Tibial nerve (tissue), 4 donors: Measurements from ENCODE around the gene TFE3. TPM values are rescaled to one million over a fixed set of nuclear protein-coding genes. Genes with fewer than 3 reads are reported as not detected.

Experiments
- DNase-seq, 2 donors: peaks; one replicate each; pipeline ENCODE4 v3.0.0-alpha.2; 2019; ENCODE audit warnings: low spot score in 2 of 2
- H3K27ac ChIP-seq, 4 donors: fragments of 200-600 bp; sonication (generic) in 3 of 4; one replicate each; pipeline ENCODE4 v1.5.1; 2017 to 2019; ENCODE audit warnings: mild to moderate bottlenecking in 1 of 4
- H3K27me3 ChIP-seq, 2 donors: fragments of 200-600 bp; sonication (generic) in 1 of 2; one replicate each; pipeline versions ENCODE4 v1.5.1 to v1.6.0; 2017 to 2019
- H3K36me3 ChIP-seq, 3 donors: fragments of 200-600 bp; sonication (generic); one replicate each; pipeline ENCODE4 v1.5.1; 2018 to 2019
- H3K4me1 ChIP-seq, 4 donors: fragments of 200-600 bp; sonication (generic) in 3 of 4; one replicate each; pipeline ENCODE4 v1.5.1; 2017 to 2019
- H3K4me3 ChIP-seq, 4 donors: fragments of 200-600 bp; sonication (generic) in 3 of 4; one replicate each; pipeline ENCODE4 v1.5.1; 2017 to 2019; ENCODE audit warnings: mild to moderate bottlenecking in 1 of 4, moderate library complexity in 1 of 4
- H3K9me3 ChIP-seq, 4 donors: fragments of 200-600 bp; sonication (generic) in 3 of 4; one replicate each; pipeline ENCODE4 v1.5.1; 2017 to 2019
- EP300 ChIP-seq, 2 donors: sonication (generic); formaldehyde crosslinking; IDR thresholded peaks; one replicate each; pipeline ENCODE4 v1.6.1; 2017; ENCODE audit warnings: antibody characterized with exemption in 2 of 2, mild to moderate bottlenecking in 1 of 2
- POLR2A ChIP-seq, 2 donors: fragments of 450-650 bp; IDR thresholded peaks; one replicate each; pipeline ENCODE4 v1.6.1; 2017; ENCODE audit warnings: antibody characterized with exemption in 2 of 2, mild to moderate bottlenecking in 2 of 2, moderate library complexity in 2 of 2
- WGBS, 2 donors: methylation state at CpG; one replicate each; pipeline ENCODE4 v1.1.5; 2018; 5-methylcytosine and 5-hydroxymethylcytosine counted together
- total RNA-seq, 4 donors: library from RNA; depleted of rRNA; stranded (reverse); fragments of >200 nt; gene quantifications; one replicate each; pipeline ENCODE4 v1.1.0, GENCODE V29; 2016
- TF ChIP-seq, protein P1 (sequence below), 5 experiments: fragments of 200-600 bp in 3 of 5; fragments of 450-650 bp in 2 of 5; sonication (generic) in 3 of 5; IDR thresholded peaks; one replicate each; pipeline ENCODE4 v1.5.1; 2016 to 2019; ENCODE audit warnings: antibody characterized with exemption in 5 of 5, mild to moderate bottlenecking in 3 of 5, moderate library complexity in 2 of 5

The TFE3 gene
- total RNA-seq, 4 donors from 2014 or later: 98.6 to 124 (median 117) TPM

DNA sequence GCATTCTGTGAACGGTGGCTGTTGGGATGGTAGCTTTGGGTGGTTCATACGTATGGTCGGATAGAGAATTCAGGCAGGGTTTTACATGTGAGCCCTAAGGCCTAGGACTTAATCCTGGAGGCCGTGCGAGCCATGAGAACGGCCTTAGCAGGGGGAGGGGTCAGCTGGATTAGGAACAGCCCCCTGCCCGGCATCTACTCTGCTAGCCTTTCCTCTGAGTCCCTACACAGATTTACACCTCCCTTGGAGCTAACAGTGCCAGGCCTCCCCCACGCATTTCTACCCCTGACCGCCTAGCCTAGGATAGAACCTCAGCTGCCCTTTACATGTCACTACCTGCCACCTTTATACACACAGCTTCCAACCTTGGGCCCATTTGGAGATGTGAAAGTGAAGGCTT is 23.5 kb upstream of the TFE3 start:
- 86 to 87% methylated on average over 8 of the region's 9 CpGs for WGBS, 2 donors

DNA sequence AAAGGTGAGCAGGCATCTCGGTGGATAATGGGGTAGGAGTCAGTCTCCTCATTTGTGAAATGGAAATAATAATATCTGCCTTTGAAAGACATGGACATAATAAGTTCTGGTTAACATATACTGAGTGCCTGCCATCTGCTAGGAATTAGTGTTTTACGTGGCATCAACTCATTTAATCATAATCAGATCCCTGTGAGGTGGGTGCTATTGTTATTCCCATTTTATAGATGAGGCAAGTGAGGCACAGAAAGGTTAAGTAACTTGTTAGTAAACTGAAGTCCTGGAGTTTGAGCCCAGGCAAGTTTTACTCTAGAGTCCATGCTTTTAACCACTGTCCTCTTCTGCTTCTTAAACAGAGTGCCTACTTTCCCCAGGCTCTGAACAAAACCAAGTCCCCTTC is 23.1 kb upstream of the TFE3 start:
- Histone ChIP-seq H3K9me3 (no peaks in the 10 kb centered on the region), H3K36me3 (peaks cover 0 to 35% (median 0%) of the 10 kb centered on the region in 3 donors), H3K27me3 (no peaks in the 10 kb centered on the region), H3K27ac (no peak overlapping the region), H3K4me3 (no peak overlapping the region), H3K4me1 (no peaks in the 10 kb centered on the region)
- WGBS, 2 donors: 72 to 83% methylated on average over 2 of the region's 2 CpGs
- TF ChIP-seq POLR2A (IDR thresholded peaks at IDR 0.05): no peak
- TF ChIP-seq, protein P1, sequence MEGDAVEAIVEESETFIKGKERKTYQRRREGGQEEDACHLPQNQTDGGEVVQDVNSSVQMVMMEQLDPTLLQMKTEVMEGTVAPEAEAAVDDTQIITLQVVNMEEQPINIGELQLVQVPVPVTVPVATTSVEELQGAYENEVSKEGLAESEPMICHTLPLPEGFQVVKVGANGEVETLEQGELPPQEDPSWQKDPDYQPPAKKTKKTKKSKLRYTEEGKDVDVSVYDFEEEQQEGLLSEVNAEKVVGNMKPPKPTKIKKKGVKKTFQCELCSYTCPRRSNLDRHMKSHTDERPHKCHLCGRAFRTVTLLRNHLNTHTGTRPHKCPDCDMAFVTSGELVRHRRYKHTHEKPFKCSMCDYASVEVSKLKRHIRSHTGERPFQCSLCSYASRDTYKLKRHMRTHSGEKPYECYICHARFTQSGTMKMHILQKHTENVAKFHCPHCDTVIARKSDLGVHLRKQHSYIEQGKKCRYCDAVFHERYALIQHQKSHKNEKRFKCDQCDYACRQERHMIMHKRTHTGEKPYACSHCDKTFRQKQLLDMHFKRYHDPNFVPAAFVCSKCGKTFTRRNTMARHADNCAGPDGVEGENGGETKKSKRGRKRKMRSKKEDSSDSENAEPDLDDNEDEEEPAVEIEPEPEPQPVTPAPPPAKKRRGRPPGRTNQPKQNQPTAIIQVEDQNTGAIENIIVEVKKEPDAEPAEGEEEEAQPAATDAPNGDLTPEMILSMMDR (IDR thresholded peaks at IDR 0.05): no peak
- TF ChIP-seq EP300 (IDR thresholded peaks at IDR 0.05): no peak
- no peak for DNase-seq

More for the DNA sequence above, 23.5 kb upstream of the TFE3 start:
- DNase-seq: no peak
- H3K4me1 ChIP-seq: no peaks in the 10 kb centered on the region
- no peaks in the 10 kb centered on the region for H3K27me3 ChIP-seq
- no peaks in the 10 kb centered on the region for H3K9me3 ChIP-seq
- peaks cover 0 to 35% (median 0%) of the 10 kb centered on the region in 3 donors for H3K36me3 ChIP-seq
- TF ChIP-seq POLR2A (IDR thresholded peaks at IDR 0.05) (no peak), EP300 (IDR thresholded peaks at IDR 0.05) (no peak)
- TF ChIP-seq, protein P1 (IDR thresholded peaks at IDR 0.05): no peak
- H3K4me3 ChIP-seq: no peak overlapping the region
- no peak overlapping the region for H3K27ac ChIP-seq

- WGBS, 2 donors: 84 to 90% methylated on average over 6 to 8 of the region's 8 CpGs
- peaks cover 0 to 35% (median 0%) of the 10 kb centered on the region in 3 donors for H3K36me3 ChIP-seq
- H3K4me3 ChIP-seq: no peak overlapping the region
- no peaks in the 10 kb centered on the region for H3K27me3 ChIP-seq
- H3K27ac ChIP-seq: no peak overlapping the region
- TF ChIP-seq, protein P1 (IDR thresholded peaks at IDR 0.05): no peak
- TF ChIP-seq POLR2A (IDR thresholded peaks at IDR 0.05) (no peak), EP300 (IDR thresholded peaks at IDR 0.05) (no peak)
- DNase-seq: no peak
- no peaks in the 10 kb centered on the region for H3K9me3 ChIP-seq
- H3K4me1 ChIP-seq: no peaks in the 10 kb centered on the region
Observed at GRCh38 chrX:49064735-49065134, 21.6 kb upstream of the TFE3 start.

- Histone ChIP-seq H3K36me3 (peaks cover 0 to 35% (median 0%) of the 10 kb centered on the region in 3 donors), H3K27me3 (no peaks in the 10 kb centered on the region), H3K9me3 (no peaks in the 10 kb centered on the region), H3K27ac (no peak overlapping the region), H3K4me1 (no peaks in the 10 kb centered on the region), H3K4me3 (no peak overlapping the region)
- DNase-seq: no peak
- 91% methylated on average over 19 of the region's 20 CpGs; no CpG with 5 or more reads in 1 of the 2 donors for WGBS, 2 donors
- TF ChIP-seq POLR2A (IDR thresholded peaks at IDR 0.05) (no peak), EP300 (IDR thresholded peaks at IDR 0.05) (no peak)
- TF ChIP-seq, protein P1 (IDR thresholded peaks at IDR 0.05): no peak
Observed at GRCh38 chrX:49064303-49064702, 21.1 kb upstream of the TFE3 start.

DNA sequence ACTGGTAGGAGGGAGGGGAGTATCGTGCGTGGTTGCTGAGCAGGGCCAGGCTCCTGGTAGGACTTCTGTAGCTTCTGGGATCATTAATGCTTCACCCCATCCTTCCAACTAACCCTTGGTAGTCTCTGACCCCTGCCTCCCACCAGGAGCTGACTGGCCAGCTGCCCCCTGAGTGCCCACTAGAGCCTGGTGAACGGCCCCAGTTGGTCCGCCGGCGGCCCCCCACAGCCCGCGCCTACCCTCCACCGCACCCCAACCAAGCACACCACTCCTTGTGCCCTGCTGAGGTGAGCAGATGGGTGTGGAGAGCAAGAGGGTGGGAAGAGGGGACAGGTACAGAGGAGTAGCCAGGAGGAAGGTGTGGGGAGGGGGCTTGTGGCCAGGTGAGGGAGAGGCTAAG is 20.6 kb upstream of the TFE3 start:
- Histone ChIP-seq H3K27me3 (no peaks in the 10 kb centered on the region), H3K9me3 (no peaks in the 10 kb centered on the region), H3K36me3 (peaks cover 0 to 35% (median 0%) of the 10 kb centered on the region in 3 donors), H3K4me3 (no peak overlapping the region), H3K4me1 (no peaks in the 10 kb centered on the region), H3K27ac (no peak overlapping the region)
- no peak for DNase-seq
- TF ChIP-seq EP300 (IDR thresholded peaks at IDR 0.05) (no peak), POLR2A (IDR thresholded peaks at IDR 0.05) (no peak)
- TF ChIP-seq, protein P1 (IDR thresholded peaks at IDR 0.05): no peak
- WGBS, 2 donors: 91 to 96% methylated on average over 7 to 9 of the region's 9 CpGs
